GM19099 (cell line): ENCODE results near the gene SLC36A3.

Experiments
- POLR2A ChIP-seq: IDR thresholded peaks from 3 replicates; pipeline ENCODE4 v1.6.1; 2011; ENCODE audit warnings: low read depth; ENCODE audit not compliant: insufficient read length; ENCODE audit errors: extremely low read depth

Gene SLC36A3

DNA sequence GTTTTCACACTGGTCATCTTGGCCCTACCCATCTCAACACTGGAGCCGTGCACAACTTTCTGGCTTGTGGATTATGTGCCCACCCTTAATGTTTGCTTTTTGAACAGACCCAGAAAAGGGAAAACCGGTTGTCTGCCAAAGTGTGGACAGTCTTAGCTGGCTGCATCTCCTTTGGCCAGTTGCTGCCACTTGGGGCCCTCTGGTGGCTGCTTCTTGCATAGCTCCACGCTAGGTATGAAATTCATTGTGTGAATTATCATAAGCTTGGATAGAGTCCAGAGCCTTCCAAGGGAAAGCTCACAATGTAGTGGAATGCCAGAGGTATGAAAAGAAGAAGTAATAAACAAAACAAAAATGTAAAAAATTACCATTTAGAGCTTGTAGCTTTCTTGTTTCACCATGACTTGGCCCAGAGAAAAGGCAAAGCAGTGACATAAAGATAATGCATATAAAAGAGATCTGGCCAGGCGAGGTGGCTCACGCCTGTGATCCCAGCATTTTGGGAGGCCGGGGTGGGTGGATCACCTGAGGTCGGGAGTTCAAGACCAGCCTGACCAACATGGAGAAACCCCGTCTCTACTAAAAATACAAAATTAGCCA is 12.5 kb upstream of the SLC36A3 start:
- no peak for TF ChIP-seq POLR2A

DNA sequence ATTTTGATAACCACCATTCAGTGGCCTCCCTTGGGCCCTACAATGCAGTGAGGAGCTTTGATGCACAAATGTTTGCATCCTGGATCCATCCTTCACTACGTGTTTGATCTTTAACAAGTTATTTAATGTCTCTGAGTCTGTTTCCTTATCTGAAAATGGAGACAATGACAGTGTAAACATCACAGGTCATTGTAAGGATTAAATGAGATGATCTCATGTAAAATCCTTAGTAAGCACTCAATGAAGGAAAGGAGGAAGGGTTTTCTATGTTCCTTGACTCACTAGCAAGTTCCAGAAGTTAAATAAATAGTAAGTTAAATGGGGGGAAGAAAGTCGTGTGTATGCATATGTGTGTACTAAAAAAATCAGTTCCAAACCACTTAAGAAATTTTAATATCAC is 9.8 kb upstream of the SLC36A3 start:
- TF ChIP-seq POLR2A = no peak

DNA sequence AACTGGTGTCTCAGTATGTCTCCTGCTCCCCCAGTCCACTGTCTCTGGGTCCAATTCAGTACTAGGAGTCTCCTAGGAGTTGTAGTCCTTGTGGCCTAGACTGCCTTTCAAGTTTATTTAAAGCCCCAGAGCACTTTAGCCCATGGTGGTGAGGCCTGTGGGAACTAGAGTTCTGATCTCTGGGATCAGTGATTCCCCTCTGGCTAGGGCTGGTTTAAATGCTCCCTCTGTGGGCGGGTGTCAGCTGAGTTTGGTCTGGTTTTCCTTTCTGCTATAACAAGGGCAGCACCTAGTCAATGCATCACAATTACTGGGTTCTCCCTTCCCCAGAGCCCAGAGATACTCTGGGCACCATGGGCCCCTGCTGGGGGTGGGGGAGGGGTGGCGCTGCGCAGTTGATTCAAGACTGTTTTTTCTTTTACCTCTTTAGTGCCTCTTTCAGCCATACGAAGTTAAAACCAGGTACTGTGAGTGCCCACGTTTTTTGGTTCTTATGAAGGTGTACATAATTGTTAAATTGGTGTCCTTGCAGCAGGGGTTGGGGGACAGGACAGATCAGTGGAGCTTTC is 9.3 kb upstream of the SLC36A3 start:
- TF ChIP-seq POLR2A = no peak

DNA sequence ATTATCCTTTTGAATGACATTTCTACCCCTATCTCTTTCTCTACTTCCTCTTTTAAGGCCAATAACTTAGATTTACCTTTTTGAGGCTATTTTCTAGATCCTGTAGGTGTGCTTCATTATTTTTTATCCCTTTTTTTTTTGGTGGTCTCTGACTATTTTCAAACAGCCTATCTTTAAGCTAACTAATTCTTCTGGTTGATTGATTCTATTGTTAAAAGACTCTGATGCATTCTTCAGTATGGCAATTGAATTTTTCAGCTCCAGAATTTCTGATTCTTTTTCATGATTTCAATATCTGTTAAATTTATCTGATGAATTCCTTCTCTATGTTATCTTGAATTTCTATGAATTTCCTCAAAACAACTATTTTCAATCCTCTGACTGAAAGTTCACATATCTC is 7.4 kb upstream of the SLC36A3 start:
- no peak for TF ChIP-seq POLR2A

DNA sequence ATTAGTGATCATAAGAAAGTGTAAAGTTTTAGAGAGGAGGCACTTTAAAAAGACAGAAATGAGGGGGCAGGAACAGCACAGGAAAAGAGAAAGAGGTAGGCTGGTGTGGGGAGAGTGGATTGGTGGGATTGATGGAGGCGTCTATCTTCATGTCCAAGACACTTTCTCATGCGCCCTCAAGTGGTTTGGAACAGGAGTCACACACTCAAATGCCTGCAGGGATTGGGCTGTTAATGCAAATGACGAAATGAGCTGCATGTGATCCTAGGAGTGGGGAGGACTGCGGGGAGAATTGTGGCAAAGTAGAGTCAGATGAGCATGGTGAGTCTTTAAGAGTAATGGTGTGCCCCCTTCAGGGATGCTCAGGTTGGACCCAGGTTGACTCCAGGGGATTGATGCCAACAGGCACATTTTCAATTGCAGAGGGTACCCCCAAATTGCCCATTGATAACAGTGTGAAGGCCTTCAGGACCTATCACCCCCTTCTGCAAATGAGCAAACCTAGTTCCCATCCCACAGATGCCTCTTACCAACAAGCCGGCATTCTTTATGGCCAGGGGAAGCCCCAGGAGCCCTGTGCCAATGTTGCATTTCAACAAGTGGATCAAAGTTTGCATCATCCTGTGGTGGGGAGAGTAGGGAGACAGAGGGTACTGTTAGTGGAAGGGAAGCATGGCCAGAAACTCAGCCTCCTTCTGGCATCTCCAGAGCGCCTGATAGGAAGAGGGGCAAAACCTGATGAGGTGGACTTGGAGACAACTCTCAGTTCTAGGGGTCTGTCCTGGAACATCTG is 5.3 kb downstream of the SLC36A3 start:
- no peak for TF ChIP-seq POLR2A

DNA sequence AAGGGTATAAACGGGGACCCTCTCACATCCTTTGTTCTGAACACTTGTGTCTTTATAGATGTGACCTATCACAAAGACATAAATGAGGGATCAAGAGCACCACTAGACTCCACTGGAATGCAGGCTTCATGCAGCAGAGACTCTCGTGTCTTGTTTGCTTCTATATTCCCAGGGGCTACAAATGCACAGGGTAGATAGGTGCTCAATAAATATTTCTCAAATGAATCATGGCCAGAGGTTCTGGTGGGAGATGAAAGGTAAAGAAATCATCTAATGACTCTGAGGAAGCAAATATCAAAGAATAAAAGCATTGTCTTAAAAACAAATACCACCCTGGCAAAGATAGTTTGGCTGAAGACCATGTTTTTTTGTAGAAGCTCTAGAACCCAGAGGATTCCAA is 6.6 kb downstream of the SLC36A3 start:
- no peak for TF ChIP-seq POLR2A

DNA sequence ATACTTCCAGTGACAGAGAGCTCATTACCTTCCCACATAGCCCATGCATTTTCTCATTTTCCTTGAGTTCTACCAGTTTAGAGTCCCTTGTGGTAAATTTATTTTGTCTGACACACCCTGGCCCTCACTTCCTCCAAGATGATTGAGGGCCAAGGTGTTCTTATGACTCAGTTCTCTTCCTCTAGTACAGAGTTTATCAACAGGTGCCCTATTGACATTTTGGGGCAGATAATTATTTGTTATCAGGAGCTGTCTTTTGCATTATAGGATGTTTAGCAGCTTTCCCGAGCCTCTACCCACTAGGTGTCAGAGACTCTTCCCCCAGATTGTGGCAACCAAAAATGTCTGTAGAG is 7.1 kb downstream of the SLC36A3 start:
- no peak for TF ChIP-seq POLR2A

DNA sequence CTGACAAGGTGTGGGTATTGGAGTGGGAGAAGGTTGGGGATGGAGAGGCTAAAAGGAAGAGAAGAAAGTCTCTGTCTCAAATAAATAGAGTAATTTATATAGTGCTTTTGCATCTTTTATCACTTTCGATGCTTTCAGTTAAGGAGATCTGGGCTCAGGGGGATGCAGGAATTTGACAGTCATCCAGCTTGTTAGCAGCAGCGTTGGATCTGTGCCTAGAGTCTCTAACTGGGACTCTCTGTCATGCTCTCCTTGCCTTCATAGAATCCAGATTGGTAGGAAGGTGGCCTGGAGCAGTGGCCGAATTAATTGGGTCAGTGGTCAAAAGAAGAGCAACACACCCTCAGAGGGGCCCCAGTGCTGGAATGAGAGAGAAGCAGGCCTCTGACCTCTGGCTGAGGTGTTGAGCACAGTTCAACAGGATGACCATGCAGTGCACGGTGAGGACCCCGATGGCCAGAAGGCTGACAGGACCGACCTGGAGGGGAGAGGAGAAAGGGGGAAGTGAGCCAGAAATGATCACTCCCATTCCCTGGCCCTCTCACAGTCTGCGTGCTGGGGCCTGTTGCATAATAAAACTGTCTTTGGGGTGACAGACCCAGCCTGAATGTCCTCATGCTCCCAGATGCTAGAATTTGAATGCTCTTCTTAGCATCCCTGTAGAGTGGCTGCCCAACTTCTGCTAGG is 7.6 kb downstream of the SLC36A3 start:
- TF ChIP-seq POLR2A = no peak

DNA sequence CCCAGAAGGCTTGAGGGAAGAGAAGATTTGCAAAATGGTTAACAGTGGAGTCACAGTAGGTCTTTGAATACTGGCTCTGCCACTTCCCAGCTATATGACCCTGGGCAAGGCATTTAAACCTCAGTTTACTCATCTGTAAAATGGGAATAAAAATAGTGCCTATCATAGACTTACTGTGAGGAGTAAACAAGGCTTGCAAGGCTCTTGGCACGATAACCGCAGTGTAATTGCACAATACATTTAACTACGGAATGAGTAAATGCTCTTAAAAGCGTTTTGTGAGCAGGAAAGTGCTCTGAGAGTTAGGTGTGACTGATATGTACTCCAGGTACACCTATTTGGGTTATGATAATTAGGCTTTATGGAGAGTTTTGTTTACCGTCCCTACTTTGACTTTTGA is 8.4 kb downstream of the SLC36A3 start:
- no peak for TF ChIP-seq POLR2A

DNA sequence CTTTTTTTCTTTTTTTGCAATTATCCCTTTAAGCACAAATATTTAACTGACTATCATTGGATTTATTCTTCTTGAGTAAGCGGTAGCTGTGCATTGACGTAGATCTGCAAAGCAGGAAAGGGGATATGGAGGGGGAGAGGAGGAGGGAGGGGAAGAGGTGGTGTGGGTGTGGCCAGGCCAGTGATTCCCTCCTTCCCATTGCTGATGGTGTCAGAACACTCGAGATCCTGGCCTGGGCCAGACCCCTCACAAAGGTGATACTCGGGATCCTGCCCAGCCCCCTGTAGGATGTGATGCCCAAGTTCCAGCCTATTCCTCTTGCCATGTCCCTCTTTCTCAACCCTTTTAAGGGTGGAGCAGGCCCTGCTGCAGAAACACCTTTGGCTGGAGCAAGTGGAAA is 9.9 kb downstream of the SLC36A3 start:
- no peak for TF ChIP-seq POLR2A

DNA sequence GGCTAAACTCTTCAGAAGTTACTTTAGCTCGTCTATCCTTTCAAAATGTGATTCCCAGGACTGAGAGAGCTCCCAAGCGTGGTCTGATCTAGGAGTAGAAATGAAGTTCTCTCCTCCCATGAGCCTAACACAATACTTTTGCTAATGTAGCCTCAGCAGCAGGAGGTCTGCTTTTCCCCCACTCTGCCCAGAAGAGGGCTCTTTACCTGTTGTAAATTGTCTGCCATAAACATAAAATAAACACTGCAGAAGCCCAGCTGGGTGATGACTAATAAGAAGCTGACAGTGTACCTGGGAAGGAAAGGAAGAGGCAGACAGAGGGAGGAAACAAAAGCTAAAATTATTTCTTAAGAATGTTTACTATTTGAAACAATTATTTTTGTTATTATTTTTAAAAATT is 15.4 kb downstream of the SLC36A3 start:
- TF ChIP-seq POLR2A = no peak

DNA sequence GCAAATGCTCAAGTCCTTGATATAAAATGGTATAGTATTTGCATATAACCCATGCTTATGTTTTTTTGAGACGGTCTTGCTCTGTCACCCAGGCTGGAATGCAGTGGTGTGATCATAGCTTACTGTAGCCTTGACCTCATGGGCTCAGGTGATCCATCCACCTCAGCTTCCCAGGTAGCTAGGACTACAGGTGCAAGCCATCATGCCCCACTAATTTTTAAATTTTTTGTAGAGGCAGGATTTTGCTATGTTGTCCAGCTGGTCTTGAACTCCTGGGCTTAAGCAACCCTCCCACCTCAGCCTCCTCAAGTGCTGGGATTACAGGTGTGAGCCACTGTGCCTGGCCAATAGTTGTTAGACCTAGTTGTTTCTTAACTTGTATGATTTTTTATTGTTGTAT is 17.3 kb downstream of the SLC36A3 start:
- TF ChIP-seq POLR2A = no peak

DNA sequence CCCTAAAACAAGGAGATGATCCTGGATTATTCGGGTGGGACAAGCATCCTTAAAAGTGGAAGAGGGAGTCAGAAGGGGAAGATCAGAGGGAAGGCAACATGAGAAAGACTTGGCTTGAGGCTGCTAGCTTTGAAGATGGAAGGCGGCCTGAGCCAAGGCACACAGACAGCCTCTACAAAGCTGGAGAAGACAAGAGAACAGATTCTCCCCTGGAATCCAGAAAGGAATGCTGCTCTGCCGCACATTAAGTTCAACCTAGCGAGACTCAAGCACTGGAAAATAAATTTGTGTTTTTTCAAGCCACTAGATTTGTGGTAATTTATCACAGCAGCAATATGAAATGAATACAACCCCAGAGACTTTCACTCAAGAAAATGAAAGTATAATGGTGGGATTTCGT is 17.9 kb downstream of the SLC36A3 start:
- no peak for TF ChIP-seq POLR2A

DNA sequence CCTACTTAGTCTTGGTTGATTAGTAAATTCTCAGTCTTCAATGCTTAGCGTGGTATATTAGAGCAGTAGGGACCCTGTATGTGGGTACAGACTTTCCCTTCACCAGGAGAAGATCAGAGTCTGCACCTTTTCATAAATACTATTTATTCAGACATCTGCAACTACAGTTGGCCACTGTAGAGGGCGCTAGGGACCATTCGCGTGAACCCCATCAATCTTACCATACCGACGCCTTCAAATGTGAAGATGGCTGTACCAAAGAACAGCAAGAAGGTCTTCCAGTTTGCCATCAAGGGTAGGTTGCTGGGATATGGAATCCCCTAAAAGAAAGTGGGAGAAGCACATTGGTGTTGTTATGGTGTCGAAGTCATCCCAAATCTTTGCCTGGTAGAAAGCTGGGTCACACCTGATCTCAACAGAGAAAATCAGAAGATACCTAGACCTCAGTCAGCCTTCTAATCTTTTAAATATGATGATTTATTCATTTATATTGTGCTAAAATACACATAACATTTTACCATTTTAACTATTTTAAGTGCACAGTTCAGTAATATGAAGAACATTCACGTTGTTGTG is 19.1 kb downstream of the SLC36A3 start:
- no peak for TF ChIP-seq POLR2A

DNA sequence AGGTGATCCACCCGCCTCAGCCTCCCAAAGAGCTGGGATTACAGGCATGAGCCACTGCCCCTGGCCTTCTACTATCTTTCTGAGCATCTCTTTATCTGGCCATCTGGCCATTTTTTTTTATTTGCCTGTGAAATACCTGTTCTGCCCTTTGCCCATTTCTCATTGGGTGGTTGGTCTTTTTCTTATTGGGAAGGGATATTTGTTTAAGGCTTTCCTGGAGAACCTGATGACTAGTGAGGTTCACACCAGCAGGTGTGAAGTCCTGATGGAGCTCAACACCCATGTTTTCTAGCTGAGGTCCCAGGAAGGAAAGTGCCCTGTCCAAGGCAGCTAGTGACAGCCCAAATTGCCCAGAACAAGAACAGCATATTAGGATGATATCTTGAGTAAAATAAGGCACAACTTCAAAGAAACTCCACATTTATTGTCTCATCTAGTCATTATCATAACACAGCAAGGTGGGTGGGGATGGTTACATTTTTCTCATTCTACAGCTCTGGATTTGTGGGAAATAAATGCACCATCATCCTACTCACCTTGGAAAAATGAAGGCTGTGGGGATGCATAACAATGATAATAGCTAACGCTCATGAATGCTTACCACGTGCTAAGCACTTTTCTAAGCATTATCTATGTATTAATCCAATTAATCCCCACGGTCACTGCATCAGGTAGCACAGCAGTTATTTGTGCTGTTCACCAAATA is 20.3 kb downstream of the SLC36A3 start:
- no peak for TF ChIP-seq POLR2A
